GM20000 (cell line): Measurements from ENCODE around the gene SLC9A7.

Experiments used
- DNase-seq: peaks from one replicate; pipeline ENCODE4 v3.0.0; 2012; ENCODE audit warnings: low spot score
- TF ChIP-seq, protein P1 (sequence below): IDR thresholded peaks from 2 replicates; pipeline ENCODE4 v1.5.1; 2012; ENCODE audit warnings: mild to moderate bottlenecking, control low read depth; ENCODE audit errors: extremely low read depth, missing control alignments

SLC9A7 gene

DNA sequence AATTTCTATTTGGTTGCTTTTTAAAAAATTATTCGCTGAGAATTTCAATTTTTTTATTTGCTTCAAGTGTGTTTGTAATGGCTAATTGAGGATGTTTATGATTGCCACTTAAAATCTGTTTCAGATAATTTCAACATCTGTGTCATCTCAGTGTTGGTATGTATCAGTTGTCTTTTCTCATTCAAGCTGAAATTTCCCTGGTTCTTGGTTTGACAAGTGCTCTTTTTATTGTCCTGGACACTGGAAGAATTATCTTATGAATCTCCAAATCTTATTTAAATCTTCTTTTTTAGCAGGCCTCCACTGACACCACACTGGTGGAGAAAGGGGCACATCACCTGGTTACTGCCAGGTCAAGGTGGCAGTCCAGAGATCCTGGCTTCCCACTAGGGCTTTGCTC, 163.8 kb downstream of the SLC9A7 start:
- TF ChIP-seq, protein P1, sequence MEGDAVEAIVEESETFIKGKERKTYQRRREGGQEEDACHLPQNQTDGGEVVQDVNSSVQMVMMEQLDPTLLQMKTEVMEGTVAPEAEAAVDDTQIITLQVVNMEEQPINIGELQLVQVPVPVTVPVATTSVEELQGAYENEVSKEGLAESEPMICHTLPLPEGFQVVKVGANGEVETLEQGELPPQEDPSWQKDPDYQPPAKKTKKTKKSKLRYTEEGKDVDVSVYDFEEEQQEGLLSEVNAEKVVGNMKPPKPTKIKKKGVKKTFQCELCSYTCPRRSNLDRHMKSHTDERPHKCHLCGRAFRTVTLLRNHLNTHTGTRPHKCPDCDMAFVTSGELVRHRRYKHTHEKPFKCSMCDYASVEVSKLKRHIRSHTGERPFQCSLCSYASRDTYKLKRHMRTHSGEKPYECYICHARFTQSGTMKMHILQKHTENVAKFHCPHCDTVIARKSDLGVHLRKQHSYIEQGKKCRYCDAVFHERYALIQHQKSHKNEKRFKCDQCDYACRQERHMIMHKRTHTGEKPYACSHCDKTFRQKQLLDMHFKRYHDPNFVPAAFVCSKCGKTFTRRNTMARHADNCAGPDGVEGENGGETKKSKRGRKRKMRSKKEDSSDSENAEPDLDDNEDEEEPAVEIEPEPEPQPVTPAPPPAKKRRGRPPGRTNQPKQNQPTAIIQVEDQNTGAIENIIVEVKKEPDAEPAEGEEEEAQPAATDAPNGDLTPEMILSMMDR: no peak
- no peak for DNase-seq

DNA sequence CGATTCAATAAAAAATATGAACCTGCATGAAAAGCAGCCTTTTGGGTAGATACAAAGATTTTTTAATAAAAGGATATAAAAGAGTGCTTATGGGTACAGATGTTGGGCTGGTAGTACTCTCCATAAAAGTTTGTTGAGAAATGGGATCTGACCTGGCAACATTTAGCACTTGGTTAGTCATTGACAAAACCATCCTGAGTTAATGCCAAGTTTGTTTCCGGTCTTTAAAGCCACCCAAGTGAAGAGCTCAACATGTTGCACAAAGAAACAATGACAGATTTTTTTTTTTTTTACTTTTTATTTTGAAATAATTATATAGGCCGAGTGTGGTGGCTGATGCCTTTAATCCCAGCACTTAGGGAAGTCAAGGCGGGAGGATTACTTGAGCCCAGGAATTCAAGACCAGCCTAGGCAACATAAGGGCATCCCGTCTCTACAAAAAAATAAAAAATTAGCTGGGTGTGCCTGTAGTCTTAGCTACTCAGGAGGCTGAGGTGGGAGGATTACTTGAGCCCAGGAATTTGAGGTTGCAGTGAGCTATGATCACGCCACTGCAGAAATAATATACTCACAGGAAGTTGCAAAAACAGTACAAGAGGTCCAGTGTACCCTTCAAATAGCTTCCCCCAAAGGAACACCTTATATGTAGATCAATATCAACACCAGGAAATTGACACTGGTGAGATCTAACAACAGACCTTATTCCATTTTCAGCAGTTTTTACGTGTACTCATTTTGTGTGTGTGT, 168.8 kb downstream of the SLC9A7 start:
- no peak for DNase-seq
- TF ChIP-seq, protein P1: no peak

DNA sequence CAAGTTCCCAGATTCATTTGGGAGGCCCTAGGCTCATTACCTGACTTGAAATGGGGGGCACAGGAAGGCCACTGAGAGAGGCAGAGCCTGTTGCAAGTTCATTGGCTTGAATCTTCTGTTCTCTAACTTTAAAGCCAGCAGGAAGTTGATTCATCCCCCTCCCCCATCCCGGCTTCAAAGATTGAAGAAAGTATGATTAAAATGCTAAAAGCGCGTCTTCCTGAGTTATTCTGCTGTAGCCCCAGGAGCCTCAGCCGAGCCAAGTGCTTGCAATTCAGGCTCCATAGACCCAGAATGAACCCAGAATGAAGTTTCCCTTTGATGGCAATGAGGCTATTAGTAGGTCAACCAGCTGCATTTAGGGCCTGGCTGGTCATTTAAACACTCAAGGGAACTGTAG, 170.7 kb downstream of the SLC9A7 start:
- no peak for DNase-seq
- TF ChIP-seq, protein P1: no peak

DNA sequence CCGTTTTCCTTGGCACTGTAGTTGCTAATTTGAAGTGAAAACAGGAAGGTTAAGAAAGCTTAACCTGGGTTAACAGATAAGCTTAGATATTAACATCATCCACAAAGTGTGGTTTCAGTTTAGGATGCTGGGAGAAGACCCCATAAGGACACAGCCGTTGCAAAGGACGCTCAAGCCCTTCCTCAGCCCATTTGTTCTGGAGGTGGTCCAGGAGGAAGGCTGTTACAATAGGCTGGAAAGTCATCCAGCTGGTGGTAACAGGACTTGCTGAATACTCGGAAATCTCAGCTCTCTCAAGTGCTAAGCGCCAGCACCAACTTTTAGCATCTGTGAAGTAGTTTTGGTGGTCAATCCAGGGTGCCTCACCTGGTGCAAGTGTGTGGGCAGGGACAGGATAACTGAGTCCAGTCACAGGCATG, 171.2 kb downstream of the SLC9A7 start:
- DNase-seq: no peak
- TF ChIP-seq, protein P1: no peak

DNA sequence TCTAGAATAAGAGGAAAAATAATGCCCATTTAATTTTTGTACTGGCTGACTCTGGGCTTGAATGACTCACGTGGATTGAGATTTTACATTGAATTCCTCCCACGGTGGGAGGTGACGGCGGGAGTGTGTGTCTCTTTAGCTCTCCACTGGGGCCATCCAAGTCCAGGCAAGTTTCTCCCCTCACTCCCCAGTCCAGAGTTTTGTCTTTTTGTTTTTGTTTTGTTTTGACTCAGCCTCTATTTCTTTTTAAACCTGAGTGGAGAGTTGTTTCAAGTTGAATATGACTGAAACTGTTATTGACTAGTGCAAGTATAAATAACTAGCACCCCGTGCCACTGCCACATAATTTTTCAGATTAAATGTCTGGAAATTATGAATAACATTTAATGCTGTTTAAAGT, 171.8 kb downstream of the SLC9A7 start:
- peak; percentile 33 for DNase-seq
- TF ChIP-seq, protein P1: no peak

DNA sequence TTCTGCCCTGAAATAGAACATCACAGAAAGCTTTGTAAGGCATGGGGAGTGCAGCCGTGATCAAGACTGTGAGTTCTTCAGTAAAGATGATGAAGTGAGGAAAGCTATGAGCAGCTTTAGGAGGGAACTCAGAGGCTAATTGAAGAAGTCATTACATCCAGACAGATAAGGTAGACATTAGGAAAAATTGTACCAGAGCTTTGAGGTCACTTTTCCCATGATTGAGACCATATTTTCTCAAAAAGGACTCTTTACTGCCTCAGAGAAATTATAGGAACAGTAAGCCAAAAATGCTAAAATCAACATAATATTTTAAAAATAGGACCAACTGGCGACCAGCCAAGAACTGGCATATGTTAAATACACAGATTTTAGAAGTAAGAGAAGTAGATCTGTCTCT, 174.2 kb downstream of the SLC9A7 start:
- TF ChIP-seq, protein P1: no peak
- no peak for DNase-seq

DNA sequence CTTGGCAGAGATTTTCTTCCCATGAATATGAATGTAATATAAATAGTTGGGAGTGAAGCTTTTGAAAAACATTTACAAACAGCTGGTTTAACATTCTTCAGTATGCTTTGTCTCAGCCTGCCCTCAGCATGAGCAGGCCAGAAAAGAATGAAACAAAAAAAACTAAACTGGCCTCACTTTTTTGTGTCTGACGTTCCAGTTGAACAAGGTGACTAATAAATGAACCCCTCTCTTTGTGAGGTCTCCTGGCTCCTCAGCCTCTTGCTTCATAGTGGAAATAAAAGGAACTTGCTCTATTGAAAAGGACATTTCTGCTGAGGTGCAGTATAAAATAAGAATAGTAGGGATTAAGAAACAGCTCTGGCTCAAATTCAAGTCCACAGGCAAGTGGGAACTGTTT, 176.0 kb downstream of the SLC9A7 start:
- TF ChIP-seq, protein P1: no peak
- no peak for DNase-seq
